ENCODE results near the gene LRP8. TPM values are rescaled to one million over a fixed set of nuclear protein-coding genes. Genes with fewer than 3 reads are reported as not detected.
A peak's percentile ranks its signal among the peaks of the same experiment; 100 is the strongest.

LRP8 gene
- total and polyA plus RNA-seq, 9 of the 15 experiments (the other 6 are each of a cell fraction or from before 2014, with no cell fraction given) = 7.1 to 56.1 (median 31.3) TPM

DNA sequence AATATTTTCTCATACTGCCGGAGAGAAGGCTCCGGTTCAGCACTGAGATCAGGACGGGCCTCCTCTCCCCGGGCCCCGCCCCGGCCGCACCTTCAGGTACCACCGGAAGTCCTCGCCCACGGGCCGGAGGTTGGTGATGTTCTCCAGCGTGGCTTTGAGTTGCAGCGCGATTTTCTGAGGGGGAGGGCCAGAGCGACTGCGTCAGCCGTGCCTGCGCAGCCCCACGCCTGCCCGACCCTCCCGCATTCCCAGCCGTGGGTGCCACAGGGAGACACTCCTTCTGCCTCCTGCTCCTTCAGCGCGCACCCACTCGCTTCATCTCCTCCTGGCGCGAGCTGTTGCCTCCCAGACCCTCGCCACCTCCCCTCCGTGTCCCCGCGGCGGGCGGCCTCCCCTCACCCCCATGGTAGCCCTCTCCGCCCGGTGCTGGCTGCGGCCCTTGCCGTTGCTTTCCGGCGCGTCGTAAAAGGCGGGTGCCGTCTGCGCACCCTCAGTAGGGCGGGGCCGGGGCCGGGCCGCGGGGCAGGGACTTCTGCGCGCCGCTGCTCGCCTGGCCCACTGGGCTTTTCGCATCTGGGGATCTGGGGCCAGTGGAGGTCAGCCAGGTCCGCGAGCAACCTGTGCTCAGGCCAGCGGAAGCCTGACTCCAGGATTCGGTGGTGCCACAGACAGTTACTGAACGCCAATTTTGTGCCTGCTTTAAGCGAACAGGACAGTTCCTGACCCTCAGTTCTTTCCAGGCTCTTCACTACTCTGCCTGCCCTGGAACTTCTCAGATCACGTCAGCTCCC is 107.5 kb downstream of the LRP8 start, which contains the start of gene CZIB (continued):
- no peak for TF ChIP-seq DLX4 (CRISPR knock-in tag; IDR thresholded peaks at IDR 0.05)
- TF ChIP-seq MYC (IDR thresholded peaks at IDR 0.05; ENCODE audit: low read depth, low read length) = peak; percentile 91
- TF ChIP-seq MYC (CRISPR knock-in tag; IDR thresholded peaks at IDR 0.05; ENCODE audit: borderline replicate concordance, low read depth) = peak; percentile 89
- peak; percentile 69 for TF ChIP-seq CHD1 (IDR thresholded peaks at IDR 0.05; ENCODE audit: low read length)
- no peak for TF ChIP-seq SAFB2 (IDR thresholded peaks at IDR 0.05; ENCODE audit: borderline replicate concordance, low read depth, low read length, severe bottlenecking)
- peak; percentile 38; the same call in 1 of the 2 replicates for TF ChIP-seq PKNOX1 (IDR thresholded peaks at IDR 0.05)
- TF ChIP-seq, protein P1, sequence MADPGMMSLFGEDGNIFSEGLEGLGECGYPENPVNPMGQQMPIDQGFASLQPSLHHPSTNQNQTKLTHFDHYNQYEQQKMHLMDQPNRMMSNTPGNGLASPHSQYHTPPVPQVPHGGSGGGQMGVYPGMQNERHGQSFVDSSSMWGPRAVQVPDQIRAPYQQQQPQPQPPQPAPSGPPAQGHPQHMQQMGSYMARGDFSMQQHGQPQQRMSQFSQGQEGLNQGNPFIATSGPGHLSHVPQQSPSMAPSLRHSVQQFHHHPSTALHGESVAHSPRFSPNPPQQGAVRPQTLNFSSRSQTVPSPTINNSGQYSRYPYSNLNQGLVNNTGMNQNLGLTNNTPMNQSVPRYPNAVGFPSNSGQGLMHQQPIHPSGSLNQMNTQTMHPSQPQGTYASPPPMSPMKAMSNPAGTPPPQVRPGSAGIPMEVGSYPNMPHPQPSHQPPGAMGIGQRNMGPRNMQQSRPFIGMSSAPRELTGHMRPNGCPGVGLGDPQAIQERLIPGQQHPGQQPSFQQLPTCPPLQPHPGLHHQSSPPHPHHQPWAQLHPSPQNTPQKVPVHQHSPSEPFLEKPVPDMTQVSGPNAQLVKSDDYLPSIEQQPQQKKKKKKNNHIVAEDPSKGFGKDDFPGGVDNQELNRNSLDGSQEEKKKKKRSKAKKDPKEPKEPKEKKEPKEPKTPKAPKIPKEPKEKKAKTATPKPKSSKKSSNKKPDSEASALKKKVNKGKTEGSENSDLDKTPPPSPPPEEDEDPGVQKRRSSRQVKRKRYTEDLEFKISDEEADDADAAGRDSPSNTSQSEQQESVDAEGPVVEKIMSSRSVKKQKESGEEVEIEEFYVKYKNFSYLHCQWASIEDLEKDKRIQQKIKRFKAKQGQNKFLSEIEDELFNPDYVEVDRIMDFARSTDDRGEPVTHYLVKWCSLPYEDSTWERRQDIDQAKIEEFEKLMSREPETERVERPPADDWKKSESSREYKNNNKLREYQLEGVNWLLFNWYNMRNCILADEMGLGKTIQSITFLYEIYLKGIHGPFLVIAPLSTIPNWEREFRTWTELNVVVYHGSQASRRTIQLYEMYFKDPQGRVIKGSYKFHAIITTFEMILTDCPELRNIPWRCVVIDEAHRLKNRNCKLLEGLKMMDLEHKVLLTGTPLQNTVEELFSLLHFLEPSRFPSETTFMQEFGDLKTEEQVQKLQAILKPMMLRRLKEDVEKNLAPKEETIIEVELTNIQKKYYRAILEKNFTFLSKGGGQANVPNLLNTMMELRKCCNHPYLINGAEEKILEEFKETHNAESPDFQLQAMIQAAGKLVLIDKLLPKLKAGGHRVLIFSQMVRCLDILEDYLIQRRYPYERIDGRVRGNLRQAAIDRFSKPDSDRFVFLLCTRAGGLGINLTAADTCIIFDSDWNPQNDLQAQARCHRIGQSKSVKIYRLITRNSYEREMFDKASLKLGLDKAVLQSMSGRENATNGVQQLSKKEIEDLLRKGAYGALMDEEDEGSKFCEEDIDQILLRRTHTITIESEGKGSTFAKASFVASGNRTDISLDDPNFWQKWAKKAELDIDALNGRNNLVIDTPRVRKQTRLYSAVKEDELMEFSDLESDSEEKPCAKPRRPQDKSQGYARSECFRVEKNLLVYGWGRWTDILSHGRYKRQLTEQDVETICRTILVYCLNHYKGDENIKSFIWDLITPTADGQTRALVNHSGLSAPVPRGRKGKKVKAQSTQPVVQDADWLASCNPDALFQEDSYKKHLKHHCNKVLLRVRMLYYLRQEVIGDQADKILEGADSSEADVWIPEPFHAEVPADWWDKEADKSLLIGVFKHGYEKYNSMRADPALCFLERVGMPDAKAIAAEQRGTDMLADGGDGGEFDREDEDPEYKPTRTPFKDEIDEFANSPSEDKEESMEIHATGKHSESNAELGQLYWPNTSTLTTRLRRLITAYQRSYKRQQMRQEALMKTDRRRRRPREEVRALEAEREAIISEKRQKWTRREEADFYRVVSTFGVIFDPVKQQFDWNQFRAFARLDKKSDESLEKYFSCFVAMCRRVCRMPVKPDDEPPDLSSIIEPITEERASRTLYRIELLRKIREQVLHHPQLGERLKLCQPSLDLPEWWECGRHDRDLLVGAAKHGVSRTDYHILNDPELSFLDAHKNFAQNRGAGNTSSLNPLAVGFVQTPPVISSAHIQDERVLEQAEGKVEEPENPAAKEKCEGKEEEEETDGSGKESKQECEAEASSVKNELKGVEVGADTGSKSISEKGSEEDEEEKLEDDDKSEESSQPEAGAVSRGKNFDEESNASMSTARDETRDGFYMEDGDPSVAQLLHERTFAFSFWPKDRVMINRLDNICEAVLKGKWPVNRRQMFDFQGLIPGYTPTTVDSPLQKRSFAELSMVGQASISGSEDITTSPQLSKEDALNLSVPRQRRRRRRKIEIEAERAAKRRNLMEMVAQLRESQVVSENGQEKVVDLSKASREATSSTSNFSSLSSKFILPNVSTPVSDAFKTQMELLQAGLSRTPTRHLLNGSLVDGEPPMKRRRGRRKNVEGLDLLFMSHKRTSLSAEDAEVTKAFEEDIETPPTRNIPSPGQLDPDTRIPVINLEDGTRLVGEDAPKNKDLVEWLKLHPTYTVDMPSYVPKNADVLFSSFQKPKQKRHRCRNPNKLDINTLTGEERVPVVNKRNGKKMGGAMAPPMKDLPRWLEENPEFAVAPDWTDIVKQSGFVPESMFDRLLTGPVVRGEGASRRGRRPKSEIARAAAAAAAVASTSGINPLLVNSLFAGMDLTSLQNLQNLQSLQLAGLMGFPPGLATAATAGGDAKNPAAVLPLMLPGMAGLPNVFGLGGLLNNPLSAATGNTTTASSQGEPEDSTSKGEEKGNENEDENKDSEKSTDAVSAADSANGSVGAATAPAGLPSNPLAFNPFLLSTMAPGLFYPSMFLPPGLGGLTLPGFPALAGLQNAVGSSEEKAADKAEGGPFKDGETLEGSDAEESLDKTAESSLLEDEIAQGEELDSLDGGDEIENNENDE (IDR thresholded peaks at IDR 0.05; ENCODE audit: low read depth, low read length) = no peak
- no peak for TF ChIP-seq ARID2 (IDR thresholded peaks at IDR 0.05)
- TF ChIP-seq ERF (CRISPR knock-in tag; IDR thresholded peaks at IDR 0.05) = peak; percentile 88; the same call in 1 of the 2 replicates
- TF ChIP-seq ZNF41 (CRISPR knock-in tag; conservative IDR thresholded peaks at IDR 0.05) = no peak
- TF ChIP-seq, protein P2, sequence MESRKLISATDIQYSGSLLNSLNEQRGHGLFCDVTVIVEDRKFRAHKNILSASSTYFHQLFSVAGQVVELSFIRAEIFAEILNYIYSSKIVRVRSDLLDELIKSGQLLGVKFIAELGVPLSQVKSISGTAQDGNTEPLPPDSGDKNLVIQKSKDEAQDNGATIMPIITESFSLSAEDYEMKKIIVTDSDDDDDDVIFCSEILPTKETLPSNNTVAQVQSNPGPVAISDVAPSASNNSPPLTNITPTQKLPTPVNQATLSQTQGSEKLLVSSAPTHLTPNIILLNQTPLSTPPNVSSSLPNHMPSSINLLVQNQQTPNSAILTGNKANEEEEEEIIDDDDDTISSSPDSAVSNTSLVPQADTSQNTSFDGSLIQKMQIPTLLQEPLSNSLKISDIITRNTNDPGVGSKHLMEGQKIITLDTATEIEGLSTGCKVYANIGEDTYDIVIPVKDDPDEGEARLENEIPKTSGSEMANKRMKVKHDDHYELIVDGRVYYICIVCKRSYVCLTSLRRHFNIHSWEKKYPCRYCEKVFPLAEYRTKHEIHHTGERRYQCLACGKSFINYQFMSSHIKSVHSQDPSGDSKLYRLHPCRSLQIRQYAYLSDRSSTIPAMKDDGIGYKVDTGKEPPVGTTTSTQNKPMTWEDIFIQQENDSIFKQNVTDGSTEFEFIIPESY (CRISPR knock-in tag; IDR thresholded peaks at IDR 0.05) = no peak; the same call in 1 of the 2 replicates

All from K562 (cell line).